NCI-H748 treated with DMSO at 0.1 percent for 48 hours (cell line): Measurements from ENCODE around the gene ERAP2.

Source experiments
- DNase-seq: peaks from one replicate; lab custom pipeline; 2025; lab: John Stamatoyannopoulos, UW

ERAP2 gene

GRCh38 chr5:96931605-96932004, 55.3 kb downstream of the ERAP2 start:
- no peak for DNase-seq

- DNase-seq: no peak
Measured at GRCh38 chr5:96932026-96932425, 55.7 kb downstream of the ERAP2 start.

GRCh38 chr5:96933764-96934707, 57.7 kb downstream of the ERAP2 start:
- DNase-seq: peak; percentile 64

GRCh38 chr5:96934708-96935558, 58.6 kb downstream of the ERAP2 start:
- peak; percentile 73 for DNase-seq

GRCh38 chr5:96935559-96936430, 59.5 kb downstream of the ERAP2 start, which contains the start of gene LNPEP:
Gene LNPEP, plus strand, starts transcription at chr5:96936080. Its CDS starts 76 bp downstream, at chr5:96936156.
- DNase-seq: peak; percentile 90

- no peak for DNase-seq
Measured at GRCh38 chr5:96936431-96937320, 60.4 kb downstream of the ERAP2 start.

GRCh38 chr5:96940586-96940985, 64.3 kb downstream of the ERAP2 start:
- DNase-seq: no peak

GRCh38 chr5:96941140-96941539, 64.8 kb downstream of the ERAP2 start:
- DNase-seq: no peak

GRCh38 chr5:96942078-96942477, 65.8 kb downstream of the ERAP2 start:
- DNase-seq: no peak

GRCh38 chr5:96942911-96943310, 66.6 kb downstream of the ERAP2 start:
- no peak for DNase-seq

GRCh38 chr5:96943799-96944198, 67.5 kb downstream of the ERAP2 start:
- no peak for DNase-seq

GRCh38 chr5:96945144-96945897, 69.0 kb downstream of the ERAP2 start:
- no peak for DNase-seq

- DNase-seq: no peak
Measured at GRCh38 chr5:96946381-96946780, 70.1 kb downstream of the ERAP2 start.

- DNase-seq: no peak
Measured at GRCh38 chr5:96952118-96952750, 75.9 kb downstream of the ERAP2 start.

GRCh38 chr5:96952974-96953730, 76.9 kb downstream of the ERAP2 start:
- no peak for DNase-seq

- no peak for DNase-seq
Measured at GRCh38 chr5:96957254-96958049, 81.2 kb downstream of the ERAP2 start.

GRCh38 chr5:96958977-96959376, 82.7 kb downstream of the ERAP2 start:
- DNase-seq: no peak

- no peak for DNase-seq
Measured at GRCh38 chr5:96961053-96961452, 84.8 kb downstream of the ERAP2 start.
